Measurements from ENCODE around the gene PFDN1. TPM values are rescaled to one million over a fixed set of nuclear protein-coding genes. Genes with fewer than 3 reads are reported as not detected.
A peak's percentile ranks its signal among the peaks of the same experiment; 100 is the strongest.

PFDN1 gene
- total and polyA plus RNA-seq, 9 of the 15 experiments (the other 6 are each of a cell fraction or from before 2014, with no cell fraction given), result 45.5 to 215 (median 78.0) TPM

- peak; percentile 63; the same call in 1 of the 2 replicates for TF ChIP-seq PKNOX1 (IDR thresholded peaks at IDR 0.05)
- TF ChIP-seq ZNF589 (CRISPR knock-in tag; IDR thresholded peaks at IDR 0.05; ENCODE audit: low read depth), result 0 out of 2 replicates have a peak, but pooled peaks have one; percentile 5
- peak; percentile 59 for TF ChIP-seq CEBPB (tag; IDR thresholded peaks at IDR 0.05)
- no peak for TF ChIP-seq ARNT (IDR thresholded peaks at IDR 0.05)
- no peak for TF ChIP-seq ETV1 (tag; conservative IDR thresholded peaks at IDR 0.05; ENCODE audit: low read depth)
- TF ChIP-seq CLOCK (CRISPR knock-in tag; IDR thresholded peaks at IDR 0.05; ENCODE audit: borderline replicate concordance), result no peak
- TF ChIP-seq HSF4 (CRISPR knock-in tag; IDR thresholded peaks at IDR 0.05; ENCODE audit: borderline replicate concordance), result no peak
- TF ChIP-seq ZNF764 (CRISPR knock-in tag; IDR thresholded peaks at IDR 0.05; ENCODE audit: low read depth), result no peak
- TF ChIP-seq E2F6 (IDR thresholded peaks at IDR 0.05; ENCODE audit: borderline replicate concordance in 1 of 2, extremely low read depth in 1 of 2, insufficient read depth in 1 of 2, insufficient read length in 1 of 2, low read depth in 1 of 2, low read length in 1 of 2, poor library complexity in 1 of 2, severe bottlenecking in 1 of 2), result no peak
- TF ChIP-seq CCAR2 (IDR thresholded peaks at IDR 0.05; ENCODE audit: low read depth, low read length), result no peak
- TF ChIP-seq VEZF1 (CRISPR knock-in tag; IDR thresholded peaks at IDR 0.05), result no peak
- TF ChIP-seq ZNF561 (CRISPR knock-in tag; conservative IDR thresholded peaks at IDR 0.05), result no peak
- TF ChIP-seq ILK (tag; IDR thresholded peaks at IDR 0.05; ENCODE audit: borderline replicate concordance, low read depth), result no peak
- TF ChIP-seq SIRT6 (IDR thresholded peaks at IDR 0.05; ENCODE audit: low read depth, low read length), result no peak
- TF ChIP-seq JUND (IDR thresholded peaks at IDR 0.05; ENCODE audit: borderline replicate concordance, low read depth, low read length), result peak; percentile 14; the same call in 1 of the 2 replicates
- TF ChIP-seq JUND (tag; IDR thresholded peaks at IDR 0.05; ENCODE audit: borderline replicate concordance, low read depth, low read length), result no peak; the same call in 2 of the 3 replicates
- TF ChIP-seq CHD4 (IDR thresholded peaks at IDR 0.05; ENCODE audit: insufficient read depth, insufficient replicate concordance, low read depth, low read length, poor library complexity, severe bottlenecking), result no peak
- peak; percentile 28; the same call in 1 of the 2 replicates for TF ChIP-seq ATF7 (IDR thresholded peaks at IDR 0.05)
- TF ChIP-seq MYNN (IDR thresholded peaks at IDR 0.05), result no peak
- no peak for TF ChIP-seq MYNN (CRISPR knock-in tag; IDR thresholded peaks at IDR 0.05)
- TF ChIP-seq IRF9 (tag; IDR thresholded peaks at IDR 0.05), result no peak
These were observed 7.5 kb upstream of the PFDN1 start (continued) for GRCh38 chr5:140310434-140310833.

Data from K562 (cell line).